Midbrain (tissue), 1 donor: Measurements from ENCODE around the gene JMJD4.

Source experiments
- DNase-seq: peaks from one replicate; lab custom pipeline; 2025; lab: John Stamatoyannopoulos, UW

Gene JMJD4

DNA sequence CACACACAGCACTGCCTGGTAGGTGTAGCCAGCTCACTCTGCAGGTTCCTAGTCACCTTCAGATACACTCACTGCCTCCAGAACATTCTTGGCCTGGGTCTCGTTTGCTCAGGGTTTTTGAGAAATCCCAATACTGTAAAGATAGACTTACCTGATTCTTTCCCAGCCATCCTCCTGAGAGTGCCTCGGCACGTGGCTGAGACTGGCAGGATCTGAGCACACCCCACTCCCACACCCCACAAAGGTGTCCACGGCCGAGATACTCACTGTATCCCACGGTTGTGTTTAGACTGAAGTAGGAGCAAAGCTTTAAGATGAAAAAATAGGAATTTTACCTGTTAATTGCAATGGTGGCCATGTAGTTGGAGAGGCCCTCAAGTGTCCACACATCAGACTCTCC lies 33.5 kb upstream of the JMJD4 start:
- DNase-seq, result no peak

DNA sequence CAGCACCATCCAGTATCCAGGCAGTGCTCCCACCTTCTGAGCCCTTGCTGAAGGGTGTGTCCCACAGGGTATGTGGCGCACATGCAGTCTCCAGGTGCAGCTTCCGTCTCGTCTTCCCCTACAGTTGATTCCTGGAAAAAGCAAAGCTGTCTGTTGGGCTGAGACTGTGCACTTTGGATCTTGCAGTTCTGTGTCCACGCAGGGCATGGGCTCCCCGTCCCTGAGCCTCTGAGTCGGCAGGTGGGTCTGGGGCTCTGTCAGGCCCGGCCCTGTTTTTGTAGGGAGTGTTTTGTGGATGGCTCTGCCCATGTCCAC lies 33.0 kb upstream of the JMJD4 start:
- no peak for DNase-seq

DNA sequence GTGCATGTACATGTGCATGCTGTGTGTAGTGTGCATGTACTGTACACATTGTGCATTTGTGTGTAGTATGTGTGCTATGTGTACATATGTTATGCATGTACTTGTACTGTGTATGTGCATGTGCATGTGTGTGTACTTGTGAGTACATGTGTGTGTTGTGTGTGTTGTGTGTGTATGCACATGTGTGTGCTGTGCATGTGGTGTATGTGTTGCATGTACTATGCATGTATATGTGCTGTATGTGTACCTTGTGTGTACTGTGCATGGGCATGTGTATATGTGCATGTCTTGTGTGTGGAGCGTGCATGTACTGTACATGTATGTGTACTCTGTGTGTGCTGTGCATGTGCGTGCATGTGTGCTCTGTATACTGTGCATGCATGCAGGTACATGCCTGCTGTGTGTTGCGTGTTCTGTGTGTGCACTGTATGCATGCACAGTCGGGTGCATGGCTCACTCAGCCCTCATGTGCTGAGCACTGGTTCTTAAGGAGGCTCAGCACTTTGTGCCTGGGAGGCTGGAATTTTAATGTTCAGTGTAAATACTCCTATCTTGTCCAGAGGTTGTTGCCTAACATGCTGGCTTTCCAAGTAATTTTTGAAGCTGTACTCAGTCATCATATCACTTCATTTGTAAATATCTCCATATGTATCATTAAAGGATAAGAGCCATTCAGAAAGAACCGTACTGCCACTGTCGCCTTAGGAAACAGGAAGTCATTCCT lies 32.5 kb upstream of the JMJD4 start:
- no peak for DNase-seq

DNA sequence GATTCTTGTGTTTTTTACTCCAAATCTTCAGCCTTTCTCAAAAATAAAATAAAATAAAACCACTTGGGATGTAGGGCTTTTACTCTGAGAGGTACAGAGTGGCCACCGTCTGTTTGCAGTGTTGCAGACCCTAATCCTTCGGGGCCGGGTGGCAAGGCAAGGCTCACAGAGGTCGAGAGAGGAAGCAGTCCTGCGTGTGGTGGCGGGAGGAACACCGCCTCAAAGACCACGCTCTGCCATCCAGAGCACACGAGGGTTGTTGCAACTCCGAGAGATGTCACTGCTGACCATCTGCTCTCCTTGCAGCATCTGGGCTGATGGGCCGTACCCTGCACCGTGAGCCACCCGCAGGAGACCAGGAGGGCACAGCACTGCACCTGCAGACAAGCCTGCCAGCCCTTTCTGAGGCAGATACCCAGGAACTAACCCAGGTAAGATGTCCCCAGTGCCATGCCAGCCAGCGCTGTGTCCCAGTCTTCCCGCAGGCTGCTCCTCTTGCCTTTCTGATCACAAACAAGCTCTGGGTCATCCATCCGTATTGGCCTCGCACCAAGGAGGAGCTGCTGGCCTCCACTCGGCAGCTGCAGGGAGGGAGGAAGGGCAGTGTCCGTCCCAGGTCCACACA lies 31.7 kb upstream of the JMJD4 start:
- no peak for DNase-seq

DNA sequence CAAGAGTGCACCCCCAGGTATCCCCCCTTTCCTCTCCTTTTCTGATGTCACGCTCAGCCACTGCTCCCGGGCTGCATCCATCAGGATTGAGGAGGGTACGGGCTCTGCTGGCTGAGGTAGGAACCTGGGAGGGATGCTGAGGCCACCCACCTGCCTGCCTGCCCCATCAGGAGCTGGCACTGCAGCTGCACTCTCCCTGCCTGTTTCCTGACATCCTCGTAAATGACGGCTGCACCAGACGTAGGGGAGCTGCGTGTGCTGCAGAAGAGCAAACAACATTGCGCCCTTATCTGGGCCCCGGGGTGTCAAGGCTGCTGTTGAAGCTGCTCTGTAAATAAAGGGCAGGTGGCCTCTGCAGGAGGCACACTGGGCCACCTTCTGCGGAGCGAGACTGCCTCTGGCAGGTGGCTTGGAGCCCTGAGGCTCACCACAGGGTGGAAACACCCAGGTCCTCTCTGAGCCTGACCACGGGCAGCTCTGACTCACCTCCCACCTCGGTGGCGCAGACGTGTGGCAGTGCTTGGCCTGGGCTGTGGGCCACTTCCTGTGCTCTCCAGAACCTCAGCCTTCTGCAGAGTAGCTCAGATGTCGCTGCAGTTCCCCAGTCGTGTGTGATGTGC lies 31.0 kb upstream of the JMJD4 start:
- no peak for DNase-seq

DNA sequence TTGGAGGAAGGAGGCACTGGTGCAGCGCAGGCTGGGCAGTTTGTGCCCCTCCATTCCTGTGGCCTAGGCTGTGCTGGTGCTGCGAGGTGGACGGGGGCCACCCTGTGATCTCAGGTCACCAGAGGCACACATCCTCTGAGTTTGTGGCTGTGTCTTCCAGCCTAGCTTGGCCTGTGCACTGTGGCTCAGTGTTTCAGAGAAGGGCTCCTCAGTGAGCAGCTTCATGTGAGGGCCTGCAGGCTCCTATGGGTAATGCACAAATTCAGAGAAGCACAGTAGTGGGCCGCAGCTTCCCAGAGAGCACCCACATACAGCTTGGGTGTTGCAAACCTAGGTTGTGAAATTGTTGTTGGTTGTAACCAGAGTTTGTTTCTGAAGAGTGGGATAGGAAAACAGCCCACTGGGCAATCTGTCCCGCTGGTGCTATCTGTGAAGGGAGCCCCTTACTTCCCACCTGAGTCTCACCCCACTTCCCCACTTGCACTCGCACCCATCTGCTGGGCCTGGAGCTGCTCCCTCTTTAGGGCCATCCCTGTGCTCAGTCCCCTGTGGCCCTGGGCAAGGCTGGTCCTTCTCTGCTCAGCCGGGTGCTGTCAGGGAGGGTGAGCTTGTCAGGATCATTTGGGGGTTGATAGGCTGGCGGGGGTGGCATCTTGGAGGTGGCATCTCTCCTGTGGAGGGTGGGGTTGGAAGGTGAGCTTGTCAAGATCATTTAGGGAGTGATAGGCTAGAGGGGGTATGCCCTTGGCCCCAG lies 30.3 kb upstream of the JMJD4 start:
- DNase-seq, result no peak

DNA sequence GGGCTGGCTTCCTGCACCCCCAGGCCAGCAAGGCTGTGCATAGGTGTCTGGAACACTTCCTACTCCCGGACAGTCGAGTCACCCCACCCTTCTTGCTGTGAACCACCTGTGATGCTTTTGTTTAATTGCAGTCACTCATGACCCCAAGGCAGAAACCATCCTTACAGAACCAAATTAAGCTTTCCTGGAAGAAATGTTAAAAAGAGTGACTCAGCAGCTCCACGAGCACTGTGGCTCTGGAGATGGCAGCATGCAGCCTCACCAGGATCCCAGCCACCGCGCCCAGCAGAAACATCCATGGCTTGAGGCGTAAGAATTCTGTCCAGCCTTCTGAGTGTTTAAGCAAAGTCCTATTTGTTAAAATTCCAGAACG lies 28.9 kb upstream of the JMJD4 start:
- DNase-seq, result no peak

DNA sequence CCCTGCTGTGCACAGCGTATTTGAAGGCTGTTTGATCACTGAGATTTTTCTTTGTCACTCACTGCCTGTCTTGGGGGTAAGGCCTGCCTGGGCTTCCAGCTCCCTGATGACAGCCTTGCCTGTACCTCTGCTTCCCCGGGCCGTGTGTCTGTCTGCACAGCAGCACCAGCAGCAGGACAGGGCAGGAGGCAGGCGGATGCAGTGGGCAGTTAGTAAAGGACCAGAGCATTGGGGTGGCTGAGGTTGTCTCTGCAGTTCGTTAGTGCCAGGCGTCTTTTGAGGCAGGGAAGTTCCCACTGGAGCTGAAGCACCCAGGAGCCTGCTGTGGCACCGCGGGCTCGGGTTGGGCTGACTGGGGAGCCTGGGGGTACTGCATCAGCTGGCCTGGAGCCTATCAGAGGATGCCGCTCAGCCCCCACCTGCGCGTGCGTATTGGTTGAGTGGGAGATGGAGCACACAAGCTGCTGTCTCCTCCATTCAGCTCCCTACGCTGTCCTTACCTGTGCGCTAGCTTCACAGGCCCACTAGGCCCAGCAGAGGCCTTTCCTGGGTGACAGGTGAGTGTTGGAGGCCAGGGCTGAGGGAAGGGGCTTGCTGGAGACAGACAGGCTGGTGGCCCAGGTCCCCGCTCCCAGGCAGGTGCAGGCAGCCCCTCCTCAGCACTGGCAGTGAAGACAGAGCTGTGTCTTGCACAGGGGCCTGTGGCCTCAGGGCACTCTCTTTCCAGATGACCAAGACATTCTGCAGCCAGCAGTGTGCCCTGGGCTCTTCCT lies 28.3 kb upstream of the JMJD4 start:
- no peak for DNase-seq

DNA sequence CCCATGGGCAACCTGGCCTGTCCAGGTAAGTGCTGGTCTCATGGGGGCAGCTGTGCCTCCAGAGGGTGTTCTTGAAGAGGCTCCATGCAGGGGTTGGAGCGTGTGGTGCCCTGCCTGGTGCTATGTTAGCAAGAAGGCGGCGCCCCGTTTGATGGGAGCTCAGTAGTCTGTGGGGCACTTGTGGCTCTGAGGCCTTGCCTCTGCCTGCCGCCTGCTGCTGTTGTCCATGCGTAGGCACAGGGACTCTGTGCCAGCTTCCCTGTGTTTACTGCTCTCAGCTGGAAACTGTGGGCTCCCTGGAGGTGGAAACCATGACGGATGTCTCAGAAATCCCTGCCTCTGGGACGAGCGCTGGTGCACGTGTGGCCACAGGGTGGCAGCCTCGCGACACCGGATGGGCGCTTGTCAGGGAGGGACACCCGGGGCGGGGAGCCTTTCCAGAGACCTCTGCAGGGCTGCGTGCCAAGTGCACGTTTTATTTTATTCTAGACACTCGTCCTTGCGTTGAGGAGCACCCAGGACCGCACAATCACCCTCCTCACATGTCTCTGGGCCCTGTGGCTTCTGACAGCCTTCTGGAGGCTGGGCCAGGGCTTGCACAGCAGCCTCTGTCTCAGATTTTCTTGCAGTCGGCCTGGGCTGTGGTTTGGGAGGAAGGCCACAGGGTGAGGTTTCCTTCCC lies 27.3 kb upstream of the JMJD4 start:
- peak; percentile 62 for DNase-seq

DNA sequence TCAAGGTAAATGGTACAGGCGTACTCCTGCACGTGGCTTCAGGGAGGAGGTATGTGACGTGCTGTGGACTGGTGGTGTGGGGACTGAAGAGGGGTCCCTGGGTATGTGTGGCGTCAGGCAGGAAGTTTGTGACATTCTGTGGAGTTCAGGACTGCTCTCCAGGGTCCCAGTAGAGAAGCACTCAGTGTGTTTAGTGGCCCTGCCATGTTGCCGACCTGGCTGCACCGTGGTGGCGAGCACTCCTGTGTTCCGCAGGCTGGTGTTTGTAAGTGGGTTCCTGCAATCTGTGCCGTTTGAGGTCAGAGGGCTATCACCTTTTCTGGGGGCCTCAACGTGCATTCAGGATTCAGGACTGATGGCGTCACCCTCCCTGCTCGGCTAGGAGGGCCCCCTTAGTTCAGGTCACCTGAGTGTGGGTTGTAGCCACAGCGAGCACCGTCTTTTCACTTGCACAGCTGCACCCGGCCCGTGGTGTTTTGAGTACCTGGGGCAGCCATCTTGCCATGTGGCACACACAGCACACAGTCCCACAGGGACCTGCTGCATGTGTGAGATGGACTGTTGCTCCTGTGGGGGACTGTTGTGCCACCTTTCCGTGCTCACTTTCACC lies 26.6 kb upstream of the JMJD4 start:
- no peak for DNase-seq

DNA sequence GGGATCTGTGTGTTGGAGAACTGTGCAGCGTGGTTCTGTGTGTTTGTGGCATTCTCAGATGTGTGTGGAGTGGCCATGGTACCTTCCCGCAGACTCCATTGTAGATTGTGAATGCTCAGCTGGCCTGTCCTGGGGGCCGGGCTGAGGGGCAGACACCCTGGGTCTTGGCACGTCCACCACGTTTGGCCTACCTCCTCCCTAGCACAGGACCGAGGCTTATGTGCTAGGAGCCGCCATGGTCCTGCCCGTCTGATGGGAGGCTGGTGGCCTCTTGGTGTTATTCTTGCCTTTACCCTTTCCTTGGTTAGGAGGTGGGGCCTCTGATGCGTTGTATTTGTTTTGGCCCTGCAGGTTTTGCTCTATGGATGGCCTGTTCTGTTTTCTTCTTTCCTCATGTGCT lies 25.3 kb upstream of the JMJD4 start:
- no peak for DNase-seq

DNA sequence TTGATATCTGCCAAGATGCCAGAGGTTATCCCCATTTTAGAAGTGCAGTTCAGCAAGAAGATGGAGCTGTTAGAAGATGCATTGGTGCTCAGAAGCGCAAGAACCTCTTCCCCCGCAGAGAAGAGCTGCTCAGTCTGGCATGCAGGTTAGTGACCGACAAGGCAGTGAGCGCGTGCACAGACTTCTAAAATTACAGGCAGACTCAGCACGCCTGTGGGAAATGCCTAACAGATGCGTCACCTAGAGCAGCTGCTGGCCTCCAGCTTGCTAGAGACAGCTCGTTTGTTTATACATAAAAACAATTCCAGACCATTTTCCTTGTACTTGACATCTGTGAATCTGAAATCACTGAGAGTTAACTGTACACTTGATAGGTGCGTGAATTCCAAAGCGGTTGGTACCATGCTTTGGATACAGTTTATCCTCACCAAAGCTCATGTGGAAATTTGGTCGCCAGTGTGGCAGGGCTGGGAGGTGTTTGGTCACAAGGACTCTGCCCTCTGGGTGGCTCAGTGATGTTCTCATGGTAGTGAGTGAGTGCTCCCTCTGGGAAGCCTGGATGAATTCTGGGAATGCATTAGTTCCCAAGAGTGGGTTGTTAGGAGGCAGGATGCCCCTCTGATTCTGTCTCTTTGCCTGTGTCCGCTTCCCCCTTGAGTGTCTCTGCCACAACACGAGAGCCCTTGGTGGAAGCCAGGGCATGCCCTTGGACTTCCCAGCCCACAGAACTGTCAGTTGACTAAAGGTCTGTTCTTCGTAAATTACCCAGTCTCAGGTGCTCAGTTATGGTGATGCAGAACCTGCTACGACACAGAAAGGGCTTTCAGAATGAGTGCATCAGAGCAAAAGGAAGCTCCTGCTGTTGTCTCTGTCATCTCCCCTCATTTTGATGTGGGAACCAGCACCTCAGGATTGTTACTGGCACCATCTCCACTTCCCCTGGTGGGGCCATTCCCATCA lies 24.5 kb upstream of the JMJD4 start:
- DNase-seq, result no peak

DNA sequence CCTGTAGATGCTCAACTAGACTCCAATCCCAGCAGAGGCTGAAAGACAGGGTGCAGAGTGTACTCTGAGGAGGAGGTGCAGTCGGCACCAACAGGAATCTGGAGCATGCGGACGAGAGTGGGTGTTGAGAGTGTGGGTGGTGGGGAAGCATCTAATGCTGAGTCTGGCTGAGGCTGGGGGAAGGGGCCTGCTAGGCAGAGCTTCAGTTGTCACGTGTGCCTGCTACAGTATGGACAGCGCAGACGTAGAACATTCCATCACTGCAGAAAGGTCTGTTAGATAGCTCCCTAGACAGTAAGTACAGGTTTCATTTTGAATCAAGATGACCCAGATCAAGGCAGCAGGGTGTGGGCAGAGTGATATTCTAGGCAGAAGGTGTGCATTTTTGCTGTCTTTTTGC lies 23.3 kb upstream of the JMJD4 start:
- no peak for DNase-seq

DNA sequence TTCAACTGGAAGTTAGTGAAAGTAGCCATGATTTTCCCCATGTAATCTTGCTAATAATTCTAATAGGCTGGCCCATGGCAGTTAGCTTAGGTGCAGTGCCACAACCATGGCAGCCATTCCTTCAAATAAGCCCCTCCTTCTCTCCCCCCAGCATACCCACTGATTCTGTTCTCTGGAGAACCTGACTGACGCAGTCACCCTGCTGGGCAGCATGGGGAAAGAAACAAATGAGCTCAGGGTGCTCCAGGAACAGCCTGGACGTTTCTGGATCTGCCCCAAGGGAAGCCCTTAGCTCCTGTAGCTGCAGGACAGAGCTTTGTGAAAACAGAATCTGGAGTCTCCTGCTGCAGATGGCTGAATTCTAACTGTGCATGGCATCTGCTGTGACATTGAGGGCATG lies 22.7 kb upstream of the JMJD4 start:
- no peak for DNase-seq

DNA sequence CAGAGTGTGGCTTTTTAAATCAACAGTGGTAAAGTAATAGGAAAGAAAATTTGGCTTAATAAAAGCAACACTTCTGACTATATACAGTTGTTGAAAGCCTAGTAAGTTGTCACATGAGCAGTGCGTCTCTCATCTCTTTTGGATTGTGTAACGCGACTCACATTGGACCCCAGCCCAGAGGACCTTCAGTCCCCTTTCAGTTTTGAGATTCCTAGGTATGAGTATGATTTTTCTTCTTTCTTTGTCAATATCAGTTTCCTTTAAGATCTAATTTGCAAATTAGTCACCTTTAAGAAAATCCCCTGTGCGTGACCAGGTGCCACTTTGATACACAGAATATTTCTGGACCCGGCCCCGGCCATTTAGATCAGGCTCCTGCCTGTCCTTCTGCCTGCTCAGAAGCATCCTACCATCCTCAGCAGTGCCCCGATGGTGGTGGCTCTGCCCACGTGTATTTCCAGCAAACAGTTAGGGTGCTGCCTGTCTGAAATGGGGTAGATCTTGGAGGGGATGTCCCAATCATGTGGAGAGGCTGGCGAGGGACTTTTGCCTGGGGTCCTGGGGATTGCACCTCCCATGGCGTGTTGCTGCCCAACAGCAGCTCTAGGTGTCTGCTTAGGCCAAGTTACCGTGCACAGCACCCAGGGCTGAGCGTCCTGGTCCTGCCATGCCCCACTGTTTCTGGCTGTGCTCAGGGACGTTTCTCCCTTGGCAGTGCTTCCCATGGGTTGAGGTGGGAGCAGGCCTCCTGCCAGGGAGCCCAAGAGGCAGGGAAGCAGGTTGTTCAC lies 21.3 kb upstream of the JMJD4 start:
- no peak for DNase-seq

DNA sequence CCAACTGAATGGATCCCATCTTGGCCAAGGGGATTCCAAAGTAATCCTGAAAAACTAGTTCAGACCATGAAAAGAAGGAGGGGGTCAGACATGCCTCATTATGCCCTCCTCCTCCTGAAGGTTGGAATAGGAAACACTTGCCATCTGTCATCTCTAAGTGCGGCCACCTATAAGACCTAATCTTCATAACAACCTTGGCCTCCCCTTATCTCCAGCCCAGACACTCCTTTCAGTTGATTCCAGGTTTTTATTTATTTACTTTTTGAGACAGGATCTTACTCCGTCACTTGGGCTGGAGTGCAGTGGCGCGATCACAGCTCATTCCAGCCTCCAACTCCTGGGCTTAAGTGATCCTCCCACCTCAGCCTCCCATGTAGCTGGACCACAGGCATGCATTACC lies 19.9 kb upstream of the JMJD4 start:
- no peak for DNase-seq

DNA sequence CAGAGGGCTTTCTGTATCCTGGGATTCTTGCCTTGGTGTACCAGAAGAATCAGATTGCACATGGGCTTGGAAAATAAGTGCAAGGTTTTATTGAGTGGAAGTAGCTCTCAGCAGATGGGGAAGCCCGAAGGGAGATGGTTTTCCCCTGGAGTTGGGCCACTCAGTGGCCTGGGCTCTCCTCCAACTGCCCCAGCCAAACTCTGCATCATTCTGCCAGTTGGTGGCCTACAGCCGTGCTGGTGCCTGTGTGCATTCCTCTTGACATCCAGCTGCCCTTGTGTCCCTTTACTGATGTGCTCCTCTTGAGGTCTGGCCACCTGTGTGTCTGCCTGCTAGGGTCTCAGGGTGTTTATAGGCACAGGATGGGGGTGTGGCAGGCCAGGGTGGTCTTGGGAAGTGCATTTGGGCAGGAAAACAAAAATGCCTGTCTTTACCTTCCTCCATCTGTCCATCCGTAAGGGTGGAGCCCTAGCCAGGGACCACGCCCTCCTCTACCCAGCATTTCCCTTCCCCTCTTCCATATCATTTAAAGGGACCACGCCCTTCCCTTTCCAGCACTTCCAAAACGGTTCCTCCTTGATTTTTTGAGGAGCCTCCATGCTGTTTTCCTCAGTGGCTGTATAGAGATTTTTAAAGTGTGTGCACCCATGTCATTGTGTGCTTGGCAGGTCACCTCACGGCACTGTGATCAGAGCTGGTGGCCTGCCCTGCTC lies 19.1 kb upstream of the JMJD4 start:
- DNase-seq, result peak; percentile 67

DNA sequence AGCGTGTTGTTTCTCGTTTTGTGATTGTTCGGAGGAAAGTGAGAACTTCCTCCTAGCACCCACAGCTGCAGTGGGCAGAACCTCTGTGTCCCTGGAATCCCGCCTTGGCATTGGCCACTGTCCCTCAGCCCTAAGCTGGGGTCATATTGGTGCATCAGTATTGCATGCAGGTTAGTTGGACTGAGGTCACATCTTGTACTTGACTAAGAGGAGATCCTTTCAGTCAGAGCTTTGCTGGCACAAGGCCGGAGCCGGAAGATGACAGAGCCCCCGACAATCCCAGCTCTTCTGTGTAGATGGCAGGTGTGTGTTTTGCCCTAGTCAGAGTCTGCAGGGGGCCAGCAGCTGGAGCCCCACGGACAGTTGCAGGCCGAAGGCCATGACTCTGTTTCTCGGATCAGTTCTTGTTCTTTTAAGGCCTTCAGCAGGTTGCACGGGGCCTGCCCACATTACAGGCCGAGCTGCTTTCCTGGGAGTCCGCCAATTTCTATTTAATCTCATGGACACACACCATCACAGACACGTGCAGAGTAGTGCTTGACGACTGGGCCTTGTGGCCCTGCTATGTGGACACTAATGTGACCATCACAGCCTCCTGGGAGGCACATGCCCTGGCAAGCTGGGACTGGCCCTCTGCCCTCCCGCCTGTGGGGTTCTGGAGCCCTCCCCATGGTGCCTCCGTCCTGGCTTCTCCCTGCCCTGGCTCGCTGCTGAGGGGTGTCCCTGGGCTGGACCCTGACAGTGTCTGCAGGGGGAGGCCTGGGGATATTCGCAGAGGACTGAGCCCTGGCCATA lies 15.0 kb upstream of the JMJD4 start:
- DNase-seq, result no peak
